Activated T-cell treated with anti-CD3 and anti-CD28 coated beads, Interleukin-2, amount 50 U/mL, for 4 hours (primary cell): ENCODE measurements around the gene NPR2. TPM values are rescaled to one million over a fixed set of nuclear protein-coding genes. Genes with fewer than 3 reads are reported as not detected.

Experiments
- ATAC-seq, 2 donors: fragments of 200-7000 bp; cut with Tn5 transposase; one replicate each; pipeline ENCODE4 v1.10.0; 2021
- DNase-seq: peaks from one replicate; pipeline ENCODE4 v3.0.0-alpha.2; 2020
- H3K27me3 Mint-ChIP-seq: one replicate; pipeline ENCODE4 v1.8.0; 2021; ENCODE audit warnings: low read depth, mixed read lengths
- H3K36me3 Mint-ChIP-seq: one replicate; pipeline ENCODE4 v1.8.0; 2022; ENCODE audit warnings: mixed read lengths; ENCODE audit not compliant: insufficient read depth
- H3K4me1 Mint-ChIP-seq: one replicate; pipeline ENCODE4 v1.8.0; 2021; ENCODE audit warnings: low read depth, mixed read lengths
- H3K4me3 Mint-ChIP-seq: one replicate; pipeline ENCODE4 v1.8.0; 2021; ENCODE audit warnings: mild to moderate bottlenecking, moderate library complexity, mixed read lengths
- H3K9me3 Mint-ChIP-seq: one replicate; pipeline ENCODE4 v1.8.0; 2021; ENCODE audit warnings: mixed read lengths
- total RNA-seq, 3 donors: library from RNA; stranded (reverse); gene quantifications; one replicate each; pipeline ENCODE4 v1.2.1, GENCODE V29; 2021

The NPR2 gene
- total RNA-seq, 3 donors from 2014 or later, result 4.4 to 5.3 (median 5.2) TPM

DNA sequence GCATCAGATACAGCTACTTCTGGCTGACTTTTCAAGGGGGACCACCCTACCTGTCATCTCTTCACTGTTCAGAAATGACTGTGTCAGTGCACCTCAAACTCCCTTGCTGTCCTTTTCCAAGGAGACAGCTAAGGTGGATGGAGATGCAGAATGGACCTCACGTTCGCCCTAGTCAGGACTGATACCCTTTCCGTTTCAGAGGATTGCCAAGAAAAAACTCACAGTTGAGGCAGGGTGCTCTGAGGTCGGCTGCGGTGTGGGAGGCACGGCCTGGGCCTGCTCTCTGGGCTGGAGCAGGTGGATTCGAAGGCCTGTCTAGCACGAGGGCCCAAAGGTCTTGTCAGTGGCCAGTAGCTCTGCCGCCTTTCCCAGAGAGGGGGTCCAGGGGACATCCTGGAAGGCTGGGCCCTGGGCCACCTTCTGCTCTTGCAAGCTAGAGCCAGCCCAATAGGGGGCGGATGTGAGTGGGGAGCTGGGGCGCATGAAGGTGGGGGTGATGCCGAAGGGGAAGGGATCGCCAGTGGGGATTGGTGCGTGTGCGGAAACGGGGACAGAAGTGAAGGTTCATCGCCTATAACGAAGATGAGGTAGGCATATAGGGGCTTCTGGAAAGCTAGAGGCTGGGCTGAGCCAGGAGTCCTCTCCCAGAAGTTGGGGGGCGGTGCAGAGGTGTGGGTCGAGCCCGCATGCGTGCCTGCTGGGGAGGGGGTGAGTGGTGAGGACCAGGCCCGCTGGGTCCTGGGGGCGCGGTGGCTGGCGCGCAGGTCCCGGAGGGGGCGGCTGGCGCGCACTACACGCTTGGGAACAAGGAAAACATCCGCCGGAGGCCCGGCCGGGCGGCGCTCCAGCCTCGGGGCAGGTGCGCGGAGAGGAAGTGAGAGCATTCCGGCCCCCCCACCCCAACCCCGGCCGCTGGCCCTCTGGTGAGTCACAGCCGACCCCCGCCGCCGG is 34.8 kb upstream of the NPR2 start:
- Mint-ChIP-seq H3K4me3 (peak overlapping the region; percentile 97), H3K9me3 (no peaks in the 10 kb centered on the region), H3K4me1 (peaks cover 35% of the 10 kb centered on the region), H3K36me3 (peaks cover 15% of the 10 kb centered on the region), H3K27me3 (no peaks in the 10 kb centered on the region)
- peak; percentile 76 for DNase-seq
- ATAC-seq, result peak; percentile 88 to 92

DNA sequence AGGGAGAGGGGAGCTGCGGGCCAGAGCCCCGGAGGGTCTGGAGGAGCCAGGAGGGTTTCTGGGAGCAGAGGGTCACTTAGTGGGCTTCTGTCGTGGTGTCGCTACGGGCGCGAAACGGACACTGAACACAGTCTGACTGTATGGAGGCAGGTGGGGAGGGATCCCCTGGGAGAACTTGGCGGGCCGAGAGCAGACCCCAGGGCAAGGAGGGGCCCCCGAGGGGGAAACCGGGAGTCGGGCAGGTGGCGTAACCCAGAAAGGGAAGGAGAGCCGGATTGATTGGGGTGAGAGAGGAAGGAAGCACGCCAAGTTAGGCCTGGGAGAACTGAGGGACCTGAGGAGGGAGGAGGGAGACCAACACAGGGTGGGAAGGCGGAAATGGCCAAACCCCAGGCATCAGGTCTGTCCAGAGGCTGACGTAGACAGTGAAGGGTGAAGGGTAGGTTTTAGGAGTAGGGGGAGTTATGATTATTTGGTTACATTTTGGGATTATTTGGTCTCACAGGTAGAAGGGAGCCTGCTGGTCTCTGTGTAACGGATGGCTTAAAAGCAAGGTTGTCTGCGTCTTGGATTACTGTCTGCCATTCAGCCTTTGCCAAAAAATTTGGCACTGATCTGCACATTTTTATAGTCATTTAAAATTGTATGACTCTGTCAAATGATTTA is 34.0 kb upstream of the NPR2 start:
- H3K4me1 Mint-ChIP-seq, result peaks cover 40% of the 10 kb centered on the region
- ATAC-seq (peak; percentile 18 to 24), DNase-seq (no peak)
- H3K27me3 Mint-ChIP-seq, result no peaks in the 10 kb centered on the region
- H3K36me3 Mint-ChIP-seq, result peaks cover 12% of the 10 kb centered on the region
- H3K9me3 Mint-ChIP-seq, result no peaks in the 10 kb centered on the region
- peak overlapping the region; percentile 97 for H3K4me3 Mint-ChIP-seq

DNA sequence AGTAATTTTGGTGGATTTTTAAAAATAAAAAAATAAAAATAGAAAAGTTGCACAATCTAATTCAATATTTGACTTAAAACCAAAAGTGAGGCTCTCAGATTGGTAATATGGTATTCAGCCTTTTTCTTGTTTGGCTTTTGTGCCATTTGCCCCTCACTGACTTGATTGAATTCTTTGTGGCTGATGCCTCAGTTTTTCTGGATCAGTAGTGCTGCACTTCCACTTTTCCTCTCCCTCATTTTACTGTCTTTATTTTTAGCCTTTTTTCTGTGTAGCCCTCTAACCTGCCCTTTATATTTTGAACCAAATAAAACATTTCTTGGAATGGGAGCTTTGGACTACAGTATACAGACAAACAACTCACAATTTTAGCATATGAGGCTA is 33.5 kb upstream of the NPR2 start:
- peak overlapping the region; percentile 97 for H3K4me3 Mint-ChIP-seq
- H3K36me3 Mint-ChIP-seq, result peaks cover 7% of the 10 kb centered on the region
- H3K9me3 Mint-ChIP-seq, result no peaks in the 10 kb centered on the region
- no peak for ATAC-seq
- H3K27me3 Mint-ChIP-seq, result no peaks in the 10 kb centered on the region
- no peak for DNase-seq
- peaks cover 40% of the 10 kb centered on the region for H3K4me1 Mint-ChIP-seq

DNA sequence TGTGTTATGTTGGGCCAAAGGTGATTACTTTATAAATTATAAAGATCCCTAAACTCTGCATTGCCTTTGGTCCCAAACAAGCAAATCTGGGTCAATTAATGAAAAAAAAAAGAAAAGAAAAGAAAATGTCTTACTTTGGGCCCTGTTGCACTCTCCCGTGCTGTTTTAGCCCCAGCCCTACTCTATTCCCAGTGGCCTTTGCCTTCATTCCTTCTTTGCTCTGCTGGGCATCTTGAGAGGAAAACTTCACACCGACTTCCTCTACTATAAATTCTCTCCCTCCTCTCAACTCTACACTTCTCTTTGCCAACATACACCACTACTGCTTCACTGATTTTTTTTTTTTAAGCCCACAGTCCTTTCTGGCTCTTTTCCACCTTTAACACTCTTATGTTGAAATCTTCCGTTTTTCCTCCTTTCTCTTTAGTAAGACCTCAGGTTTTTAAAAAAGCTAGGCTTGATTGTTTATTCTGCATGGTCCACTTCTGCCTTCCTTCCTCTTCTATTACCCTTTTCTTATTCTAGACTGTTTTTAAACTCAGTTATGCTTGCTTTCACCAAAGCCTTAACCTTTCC is 32.8 kb upstream of the NPR2 start:
- H3K4me1 Mint-ChIP-seq, result peaks cover 41% of the 10 kb centered on the region
- H3K27me3 Mint-ChIP-seq, result no peaks in the 10 kb centered on the region

DNA sequence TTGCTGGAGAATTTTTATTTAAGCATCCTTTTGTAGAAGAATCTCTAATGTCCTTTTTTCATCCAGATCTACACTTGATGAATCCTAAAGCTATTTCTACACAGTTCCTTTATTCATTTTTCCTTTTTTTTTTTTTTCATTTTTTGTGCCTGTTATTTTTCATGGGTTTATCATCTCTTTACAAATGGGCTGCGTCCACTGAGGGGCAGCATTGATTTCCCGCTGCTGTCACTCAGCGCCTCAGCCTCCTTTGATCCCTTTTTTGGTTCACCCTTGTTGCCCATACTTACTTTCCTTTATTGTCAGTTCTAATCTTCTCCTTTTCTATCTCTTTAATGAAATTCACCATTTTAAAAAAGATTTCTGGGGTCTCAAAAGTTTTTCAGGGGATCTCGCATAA is 31.6 kb upstream of the NPR2 start:
- H3K4me1 Mint-ChIP-seq, result peaks cover 41% of the 10 kb centered on the region
- no peaks in the 10 kb centered on the region for H3K27me3 Mint-ChIP-seq
- no peaks in the 10 kb centered on the region for H3K9me3 Mint-ChIP-seq
- no peak for ATAC-seq
- DNase-seq, result no peak
- no peaks in the 10 kb centered on the region for H3K36me3 Mint-ChIP-seq
- H3K4me3 Mint-ChIP-seq, result no peak overlapping the region

More for the DNA sequence above, 32.8 kb upstream of the NPR2 start:
- H3K36me3 Mint-ChIP-seq, result peaks cover 3% of the 10 kb centered on the region
- ATAC-seq (no peak), DNase-seq (no peak)
- H3K4me3 Mint-ChIP-seq, result peak overlapping the region; percentile 97
- no peaks in the 10 kb centered on the region for H3K9me3 Mint-ChIP-seq

DNA sequence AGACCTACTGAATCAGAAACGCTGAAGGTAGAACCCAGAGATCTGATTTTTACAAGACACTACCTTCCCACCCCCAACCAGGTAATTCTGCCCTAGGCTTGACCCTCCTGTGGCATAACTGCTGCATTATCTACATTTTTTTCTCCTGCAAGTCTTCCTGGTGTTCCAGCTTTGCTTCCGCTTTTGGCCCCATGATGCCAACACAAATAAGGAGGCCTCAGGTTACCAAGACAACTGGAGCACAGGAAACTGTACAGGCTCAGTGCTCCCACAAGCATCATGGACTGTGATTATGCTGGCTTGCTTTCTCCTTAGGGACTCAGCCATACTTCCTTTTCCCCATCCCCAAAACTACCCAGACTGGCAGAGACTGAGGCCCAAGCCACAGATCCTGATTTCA is 30.7 kb upstream of the NPR2 start:
- DNase-seq (no peak), ATAC-seq (no peak)
- H3K4me3 Mint-ChIP-seq, result no peak overlapping the region
- no peaks in the 10 kb centered on the region for H3K36me3 Mint-ChIP-seq
- H3K27me3 Mint-ChIP-seq, result no peaks in the 10 kb centered on the region
- H3K4me1 Mint-ChIP-seq, result peaks cover 41% of the 10 kb centered on the region
- H3K9me3 Mint-ChIP-seq, result no peaks in the 10 kb centered on the region

DNA sequence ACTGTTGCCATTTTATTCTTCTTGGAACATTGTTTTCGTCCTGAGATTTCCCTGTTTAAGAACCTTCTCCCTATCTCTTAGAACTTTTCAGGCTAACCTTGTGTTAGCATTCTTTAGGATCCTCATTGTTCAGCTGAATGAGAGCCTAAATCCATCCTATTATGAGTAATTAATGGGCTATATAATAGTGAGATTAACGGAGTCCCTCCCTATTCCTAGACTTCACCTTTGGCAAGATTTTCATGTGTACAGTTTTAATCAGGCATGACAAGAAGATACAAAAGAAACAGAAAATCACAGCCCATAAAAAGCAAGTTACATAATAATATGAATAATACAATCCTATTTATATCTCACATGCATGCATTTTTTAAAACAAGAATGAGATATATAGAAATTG is 28.2 kb upstream of the NPR2 start:
- H3K27me3 Mint-ChIP-seq, result no peaks in the 10 kb centered on the region
- ATAC-seq (no peak), DNase-seq (no peak)
- no peak overlapping the region for H3K4me3 Mint-ChIP-seq
- no peaks in the 10 kb centered on the region for H3K36me3 Mint-ChIP-seq
- H3K4me1 Mint-ChIP-seq, result peaks cover 32% of the 10 kb centered on the region
- no peaks in the 10 kb centered on the region for H3K9me3 Mint-ChIP-seq

DNA sequence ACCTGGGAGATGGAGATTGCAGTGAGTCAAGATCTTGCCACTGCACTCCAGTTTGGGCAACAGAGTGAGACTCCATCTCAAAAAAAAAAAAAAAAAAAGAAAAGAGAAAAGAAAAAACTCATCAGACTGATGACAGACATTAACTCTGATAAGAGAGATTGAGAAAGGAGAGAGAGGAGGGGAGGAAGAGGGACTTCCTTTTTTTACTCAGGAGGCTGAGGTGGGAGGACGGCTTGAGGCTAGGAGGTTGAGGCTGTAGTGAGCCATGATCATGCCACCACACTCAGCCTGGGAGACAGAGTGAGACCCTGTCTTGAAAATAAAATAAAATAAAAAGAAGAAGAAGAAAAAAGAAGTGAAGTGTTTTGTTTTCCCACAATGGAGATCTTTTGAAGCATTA is 27.6 kb upstream of the NPR2 start:
- Mint-ChIP-seq H3K4me1 (peaks cover 28% of the 10 kb centered on the region), H3K27me3 (no peaks in the 10 kb centered on the region), H3K9me3 (no peaks in the 10 kb centered on the region), H3K36me3 (no peaks in the 10 kb centered on the region), H3K4me3 (no peak overlapping the region)
- ATAC-seq (no peak), DNase-seq (no peak)

DNA sequence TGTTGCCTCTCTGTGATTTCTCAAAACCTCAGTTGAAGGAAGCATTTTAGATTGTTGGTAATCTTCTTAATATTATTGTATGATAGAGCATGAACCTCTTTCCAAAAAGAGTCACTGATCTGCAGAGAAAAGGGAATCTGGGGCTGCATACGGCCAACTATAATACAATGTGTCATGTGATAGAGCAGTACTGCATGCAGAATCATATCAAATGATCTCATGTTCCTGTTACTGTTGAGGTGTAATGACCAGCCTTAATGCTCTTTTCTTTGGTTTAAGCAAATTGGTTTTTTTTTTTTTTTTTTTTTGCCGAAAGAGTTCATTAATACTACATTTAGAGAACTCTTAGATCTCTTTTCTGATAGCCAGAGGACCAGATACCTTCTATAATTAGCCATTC is 24.4 kb upstream of the NPR2 start:
- Mint-ChIP-seq H3K9me3 (no peaks in the 10 kb centered on the region), H3K36me3 (no peaks in the 10 kb centered on the region)
- DNase-seq, result no peak

DNA sequence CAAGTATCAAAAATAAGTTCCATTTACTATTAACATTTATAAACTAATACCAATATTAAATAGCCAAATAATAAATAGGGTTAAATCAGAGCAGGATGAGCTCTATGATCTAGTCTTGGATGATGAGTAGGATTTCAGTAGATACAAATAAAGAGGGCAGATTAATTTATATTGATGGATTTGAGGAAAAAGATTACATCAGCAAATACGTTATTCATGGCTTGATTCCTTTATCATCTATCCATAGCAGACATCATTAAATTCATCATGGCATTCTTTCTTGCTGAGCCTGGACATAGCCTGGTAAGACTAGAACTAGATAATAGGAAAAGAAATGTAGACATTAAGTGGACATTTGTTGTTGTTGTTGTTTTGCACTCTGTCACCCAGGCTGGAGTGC is 23.9 kb upstream of the NPR2 start:
- DNase-seq, result no peak
- Mint-ChIP-seq H3K9me3 (no peaks in the 10 kb centered on the region), H3K4me3 (no peak overlapping the region), H3K36me3 (no peaks in the 10 kb centered on the region), H3K4me1 (peaks cover 12% of the 10 kb centered on the region), H3K27me3 (no peaks in the 10 kb centered on the region)
- no peak for ATAC-seq

More for the DNA sequence above, 24.4 kb upstream of the NPR2 start:
- Mint-ChIP-seq H3K4me1 (peaks cover 15% of the 10 kb centered on the region), H3K27me3 (no peaks in the 10 kb centered on the region), H3K4me3 (no peak overlapping the region)
- no peak for ATAC-seq

DNA sequence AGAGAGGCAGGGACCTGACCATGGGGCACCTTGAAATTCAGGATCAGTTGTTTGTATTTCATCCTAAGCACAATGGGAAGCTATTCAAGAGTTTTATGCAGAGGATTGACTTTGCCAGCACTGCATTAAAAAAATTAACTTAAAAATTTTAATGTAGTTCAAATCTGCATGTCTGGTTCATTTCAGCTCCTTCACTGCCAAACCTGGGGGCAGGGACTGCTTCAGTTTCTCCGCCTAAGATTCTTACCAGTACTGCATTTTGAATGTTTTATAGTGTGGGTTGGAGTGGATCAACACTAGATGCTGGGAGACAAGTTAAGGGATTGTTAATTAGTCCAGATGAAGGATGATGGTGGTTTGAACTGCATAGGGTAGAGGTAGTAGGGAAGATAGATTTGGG is 21.6 kb upstream of the NPR2 start:
- Mint-ChIP-seq H3K27me3 (no peaks in the 10 kb centered on the region), H3K36me3 (no peaks in the 10 kb centered on the region), H3K9me3 (no peaks in the 10 kb centered on the region), H3K4me3 (no peak overlapping the region), H3K4me1 (peaks cover 11% of the 10 kb centered on the region)
- DNase-seq (no peak), ATAC-seq (no peak)

DNA sequence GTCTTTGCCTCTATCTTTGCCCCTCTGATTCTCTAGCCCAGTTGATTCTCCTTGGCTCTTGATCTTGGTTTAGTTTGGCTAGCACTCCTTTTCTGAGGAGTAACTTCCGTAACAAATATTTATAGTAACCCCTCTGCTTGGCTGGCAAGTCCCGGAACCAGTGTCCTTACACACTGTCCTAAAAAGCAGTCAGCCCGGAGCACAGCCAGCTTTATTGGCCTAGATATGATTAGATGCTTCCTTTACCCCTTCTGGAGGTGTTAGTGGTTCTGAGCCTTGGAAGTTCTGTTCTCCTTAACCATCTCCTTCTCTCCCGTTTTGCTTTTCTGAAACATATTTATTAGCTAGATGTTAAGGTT is 20.3 kb upstream of the NPR2 start:
- Mint-ChIP-seq H3K36me3 (no peaks in the 10 kb centered on the region), H3K9me3 (no peaks in the 10 kb centered on the region), H3K4me1 (peaks cover 13% of the 10 kb centered on the region), H3K4me3 (no peak overlapping the region), H3K27me3 (no peaks in the 10 kb centered on the region)
- ATAC-seq, result no peak
- no peak for DNase-seq

DNA sequence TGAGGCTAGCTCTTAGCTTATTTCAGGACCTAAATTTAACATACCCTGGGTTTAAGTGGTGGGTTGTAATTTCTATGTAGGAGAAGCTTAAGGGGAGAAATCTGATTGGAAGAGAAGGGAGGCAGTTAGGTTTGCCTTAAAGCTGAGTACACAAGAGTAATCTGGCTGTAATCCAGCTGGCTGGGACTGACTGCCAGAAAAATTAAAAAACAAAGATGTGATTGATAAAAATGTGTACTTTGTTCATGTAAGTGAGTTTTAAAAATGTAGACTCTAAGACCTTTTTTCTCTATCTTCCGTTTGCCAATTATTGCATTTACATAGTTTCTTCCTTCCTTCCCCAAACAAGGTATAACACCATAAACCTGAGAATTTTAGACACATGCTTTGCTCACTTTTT is 19.9 kb upstream of the NPR2 start:
- Mint-ChIP-seq H3K36me3 (no peaks in the 10 kb centered on the region), H3K9me3 (no peaks in the 10 kb centered on the region), H3K4me1 (peaks cover 10% of the 10 kb centered on the region), H3K27me3 (no peaks in the 10 kb centered on the region), H3K4me3 (no peak overlapping the region)
- ATAC-seq (no peak), DNase-seq (no peak)

DNA sequence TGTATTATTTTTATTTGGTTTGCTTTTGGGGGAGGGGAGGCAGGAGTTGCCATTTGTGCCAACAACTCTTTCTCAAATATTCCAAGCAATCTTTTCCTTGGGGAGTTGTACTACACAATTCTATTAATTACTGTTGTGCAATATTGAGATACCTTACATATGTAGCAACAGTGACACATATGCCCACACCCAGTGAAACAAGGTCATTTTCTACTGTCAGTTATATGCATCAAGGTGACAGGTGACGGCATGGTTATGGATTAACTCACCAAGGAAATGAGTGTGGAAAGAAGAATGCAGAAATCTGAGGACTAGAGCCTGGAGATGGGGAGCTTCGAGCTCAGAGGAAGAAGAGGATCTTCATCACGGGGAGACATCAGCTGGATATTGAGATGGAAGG is 19.4 kb upstream of the NPR2 start:
- Mint-ChIP-seq H3K36me3 (no peaks in the 10 kb centered on the region), H3K27me3 (no peaks in the 10 kb centered on the region), H3K4me3 (no peak overlapping the region), H3K4me1 (peaks cover 8% of the 10 kb centered on the region), H3K9me3 (no peaks in the 10 kb centered on the region)
- DNase-seq (no peak), ATAC-seq (no peak)
